Skin of body (tissue), 2 donors: ENCODE data around the gene TMEM260. TPM values are rescaled to one million over a fixed set of nuclear protein-coding genes. Genes with fewer than 3 reads are reported as not detected.

Source experiments
- DNase-seq: peaks from one replicate; lab custom pipeline; 2025; lab: John Stamatoyannopoulos, UW
- total RNA-seq: library from RNA; depleted of rRNA; stranded (reverse); fragments of >200 nt; gene quantifications from one replicate; pipeline ENCODE4 v1.2.3, GENCODE V29; 2014

The TMEM260 gene
- total RNA-seq = 16.1 TPM

DNA sequence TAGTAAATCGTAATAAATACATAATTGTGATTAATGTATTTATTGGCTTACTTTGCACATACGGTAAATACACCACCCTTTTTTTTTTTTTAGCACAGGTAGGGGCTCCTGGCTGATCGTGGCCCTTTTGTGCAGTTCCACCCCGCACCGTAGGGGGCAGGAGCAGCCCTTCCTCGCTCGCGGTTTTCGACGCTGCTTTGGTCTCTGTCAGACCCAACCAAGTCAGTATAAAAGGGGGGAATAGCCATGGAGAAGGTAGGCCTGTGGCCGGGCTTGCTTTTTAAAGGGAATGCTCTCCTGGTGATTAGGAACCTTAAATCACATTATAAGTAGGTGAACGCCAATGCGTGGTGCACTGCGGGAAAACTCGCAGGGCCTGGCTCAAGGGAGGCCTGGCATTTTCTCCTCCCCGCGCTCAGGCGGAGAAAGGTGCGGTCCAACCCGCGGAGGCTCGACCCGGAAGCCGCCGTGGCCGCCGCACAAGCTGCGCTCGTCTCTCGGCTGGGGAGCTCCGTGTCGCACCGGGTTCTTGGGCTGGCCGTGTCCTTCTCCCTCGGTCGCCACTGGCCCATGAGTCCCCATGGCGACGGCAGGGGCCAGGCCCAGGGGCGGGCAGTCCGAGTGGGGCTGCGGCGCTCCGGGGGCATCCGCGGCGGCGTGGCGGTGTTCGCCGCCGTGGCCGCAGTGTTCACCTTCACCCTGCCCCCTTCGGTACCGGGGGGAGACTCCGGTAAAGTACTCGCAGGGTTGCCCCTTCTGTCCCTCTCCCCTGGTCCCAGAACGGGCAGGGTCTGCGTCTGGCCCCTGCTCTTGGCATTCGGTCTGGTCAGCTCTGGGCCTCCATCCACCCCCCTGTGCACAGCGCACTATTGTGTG lies at the start of gene TMEM260:
TMEM260 (plus strand) TSS at position 454 of the 876 bp plus-strand sequence; CDS start at position 571, 117 bp downstream.
- peak; percentile 95 for DNase-seq

DNA sequence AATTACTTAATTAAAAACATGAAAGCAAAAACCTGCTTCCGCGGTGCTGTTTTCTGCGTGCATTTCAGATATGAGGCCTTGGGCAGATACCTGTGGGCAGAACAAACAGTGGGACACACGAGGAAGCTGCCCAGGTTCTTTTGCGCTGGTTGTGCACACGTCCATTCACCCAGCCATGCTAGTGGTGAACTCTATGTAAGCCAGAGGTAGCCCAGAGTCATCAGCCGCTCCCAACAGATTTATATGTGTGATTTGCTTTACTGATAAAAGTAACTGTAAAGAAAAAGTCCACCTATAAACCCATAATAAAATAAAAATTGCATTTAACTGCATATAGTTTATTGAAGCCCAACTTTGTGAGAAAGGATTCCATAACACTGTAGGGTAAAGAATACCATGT lies 47.1 kb upstream of the TMEM260 start:
- DNase-seq = no peak

DNA sequence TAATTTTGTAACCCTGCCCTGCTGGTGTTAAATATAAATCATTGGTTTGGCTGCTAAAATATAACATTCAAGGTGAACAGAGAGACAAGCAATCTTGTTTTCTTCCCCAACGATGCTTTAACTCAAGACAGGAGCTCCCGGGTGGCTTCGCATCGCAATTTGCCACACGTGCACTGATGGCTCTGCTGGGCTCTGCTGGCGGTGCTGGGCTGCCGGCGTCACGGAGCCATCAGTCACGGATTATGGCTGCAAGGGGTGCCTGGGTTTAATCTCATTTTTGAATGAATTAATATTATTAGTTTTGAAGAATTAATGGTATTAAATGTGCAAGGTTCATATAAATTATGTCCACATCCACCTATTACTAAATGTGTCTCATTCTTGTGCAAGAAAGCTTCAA lies 44.9 kb upstream of the TMEM260 start:
- DNase-seq = no peak

DNA sequence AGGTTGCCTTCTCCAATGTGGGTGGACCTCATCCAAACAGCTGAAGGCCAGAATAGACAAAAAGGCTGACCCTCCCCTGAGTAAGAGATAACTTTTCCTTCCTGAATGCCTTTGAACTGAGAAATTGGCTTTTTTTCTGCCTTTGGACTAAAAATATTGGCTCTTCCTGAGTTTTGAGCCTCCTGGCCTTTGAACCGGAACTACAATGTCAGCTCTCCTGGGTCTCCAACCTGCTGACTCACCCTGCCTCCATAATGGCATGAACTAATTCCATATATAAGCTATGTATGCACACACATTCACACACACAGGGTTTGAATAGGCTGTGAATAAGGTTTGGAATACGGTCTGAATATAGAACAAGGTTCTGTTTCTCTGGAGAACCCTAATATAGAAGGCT lies 39.7 kb upstream of the TMEM260 start:
- DNase-seq = no peak

DNA sequence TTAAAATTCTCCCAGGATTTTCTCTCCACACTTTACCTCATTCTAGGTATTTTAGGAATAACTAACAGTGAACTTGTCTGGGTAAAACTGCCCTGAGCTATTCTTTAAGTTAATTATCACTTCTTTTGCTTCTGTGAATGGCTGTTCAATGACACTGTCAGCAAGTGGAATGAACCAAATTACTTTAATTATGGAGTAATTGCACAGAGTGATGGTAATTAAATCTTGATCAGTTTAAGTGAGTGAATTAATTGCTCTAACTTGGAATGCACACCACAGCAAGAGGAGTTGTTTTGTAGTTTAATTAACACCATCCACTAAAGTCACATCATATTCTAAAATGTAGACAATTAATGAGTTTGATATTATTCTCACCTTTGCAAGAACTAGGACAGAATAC lies 36.2 kb upstream of the TMEM260 start:
- DNase-seq = no peak

DNA sequence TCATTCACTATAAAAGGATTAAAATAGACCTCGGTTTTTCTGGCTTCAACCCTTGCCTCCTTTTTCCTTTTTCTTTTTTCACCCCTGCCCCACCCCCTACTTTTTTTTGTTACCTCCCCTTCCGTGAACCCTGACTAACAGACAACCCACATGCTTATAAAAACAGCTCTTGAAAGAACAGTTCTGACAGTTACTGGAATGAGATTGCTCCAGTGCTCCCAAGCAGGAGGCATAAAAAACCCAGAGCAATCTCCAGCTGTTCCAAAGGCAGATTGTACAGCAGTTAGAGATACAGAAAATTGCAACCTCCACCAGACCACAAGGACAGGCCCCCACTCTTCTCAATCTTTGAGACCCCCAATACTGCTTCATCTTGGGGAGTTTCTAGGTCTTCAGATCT lies 29.9 kb upstream of the TMEM260 start:
- no peak for DNase-seq

DNA sequence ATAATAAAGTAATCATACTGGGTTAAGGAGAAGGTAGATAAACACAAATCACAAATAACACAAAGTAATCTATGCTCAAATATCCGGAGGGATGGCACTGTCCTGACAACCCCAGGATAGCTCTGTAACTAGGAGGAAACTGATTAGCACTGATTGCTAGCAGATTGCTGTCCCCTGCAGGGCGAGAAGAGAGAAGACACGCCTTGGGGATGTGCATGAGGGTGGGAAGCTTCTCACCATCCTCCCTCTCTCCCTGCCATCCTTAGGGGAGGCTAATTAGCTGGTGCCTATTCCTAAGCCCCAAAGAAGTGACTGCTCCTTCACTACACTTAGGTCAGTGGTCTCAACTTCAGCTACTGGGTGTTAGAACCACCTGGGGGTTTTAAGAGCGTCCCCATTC lies 27.0 kb upstream of the TMEM260 start:
- no peak for DNase-seq

DNA sequence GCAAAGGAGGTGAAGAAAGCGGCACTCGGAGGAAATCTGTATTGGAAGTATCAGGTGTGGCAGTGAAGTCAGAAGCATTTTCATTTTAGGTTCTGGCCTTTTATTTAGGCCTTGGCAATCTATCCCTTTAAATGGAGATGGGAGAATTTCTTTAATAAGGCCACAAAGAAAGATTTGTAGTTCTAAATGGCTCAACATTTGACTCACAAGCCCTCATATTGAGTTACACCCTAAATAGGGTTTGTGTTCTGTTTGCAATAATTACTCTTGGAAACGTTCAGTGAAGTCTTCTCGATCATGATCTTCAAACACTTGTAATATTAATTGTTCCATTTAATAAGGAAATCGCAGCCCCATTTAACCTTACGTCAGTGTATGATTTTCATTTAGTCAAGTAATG lies 25.3 kb upstream of the TMEM260 start:
- DNase-seq = no peak

DNA sequence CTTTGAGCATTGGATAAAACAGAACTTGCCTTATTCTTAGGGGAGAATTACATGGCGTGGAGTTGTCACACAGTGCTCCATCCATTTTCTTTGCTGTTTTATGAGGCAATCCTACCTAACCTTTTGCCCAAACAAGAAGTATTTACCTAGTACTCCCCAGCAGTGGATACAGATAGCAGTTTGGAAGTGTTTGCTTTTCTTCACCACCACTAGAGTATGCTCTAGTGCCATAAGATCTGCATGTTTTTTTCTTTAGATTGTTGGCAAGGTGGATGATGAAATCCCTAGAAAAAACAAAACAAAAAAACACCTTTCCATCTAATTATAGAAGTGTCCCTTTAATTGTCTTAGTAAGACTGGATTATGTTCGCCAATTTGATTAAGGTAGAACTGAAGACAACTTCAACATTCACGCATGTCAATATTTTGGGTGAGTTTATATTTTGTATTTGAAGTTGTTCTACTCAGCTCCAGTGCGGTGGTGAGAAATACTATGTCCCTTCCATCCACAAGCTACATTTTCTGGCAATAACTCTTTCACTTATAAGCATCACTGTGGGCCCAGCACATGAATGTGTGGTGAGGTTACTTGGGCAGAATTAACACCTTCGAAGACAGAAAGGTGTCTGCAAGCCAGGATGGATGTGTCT lies 23.6 kb upstream of the TMEM260 start:
- DNase-seq = no peak

DNA sequence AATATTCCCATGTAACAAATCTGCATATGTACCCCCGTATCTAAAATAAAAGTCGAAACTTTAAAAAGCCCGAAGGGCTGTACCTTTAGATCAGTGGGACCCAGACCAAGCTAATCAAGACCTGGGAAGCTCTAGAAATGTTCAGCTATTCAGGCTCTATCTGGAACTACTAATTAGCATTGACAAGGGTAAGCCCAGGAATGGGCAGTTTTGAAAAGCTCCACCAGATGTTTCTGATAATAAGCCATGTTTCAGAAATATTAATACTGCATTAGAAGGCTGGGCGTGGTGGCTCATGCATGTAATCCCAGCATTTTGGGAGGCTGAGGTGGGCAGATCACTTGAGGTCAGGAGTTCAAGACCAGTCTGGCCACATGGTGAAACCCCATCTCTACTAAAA lies 20.4 kb upstream of the TMEM260 start:
- DNase-seq = no peak

DNA sequence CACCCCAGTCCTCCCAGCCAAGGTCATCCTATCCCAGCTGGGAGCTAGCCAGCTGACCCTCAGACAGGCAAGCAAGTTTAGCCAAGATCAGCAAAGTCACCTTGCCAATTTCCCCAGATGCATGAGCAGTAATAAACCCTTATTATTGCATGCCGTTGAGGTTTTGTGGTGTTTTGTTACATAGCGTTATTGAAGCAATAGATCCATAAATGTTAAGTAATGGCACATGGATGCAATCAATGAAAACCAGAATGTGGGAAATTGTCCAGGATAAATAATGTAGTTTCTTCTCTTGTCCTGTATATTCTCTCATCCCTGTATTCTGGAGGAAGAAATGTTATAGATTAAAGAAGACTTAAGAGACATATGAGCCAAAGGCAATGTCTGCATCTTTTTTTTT lies 18.0 kb upstream of the TMEM260 start:
- peak; percentile 43 for DNase-seq

DNA sequence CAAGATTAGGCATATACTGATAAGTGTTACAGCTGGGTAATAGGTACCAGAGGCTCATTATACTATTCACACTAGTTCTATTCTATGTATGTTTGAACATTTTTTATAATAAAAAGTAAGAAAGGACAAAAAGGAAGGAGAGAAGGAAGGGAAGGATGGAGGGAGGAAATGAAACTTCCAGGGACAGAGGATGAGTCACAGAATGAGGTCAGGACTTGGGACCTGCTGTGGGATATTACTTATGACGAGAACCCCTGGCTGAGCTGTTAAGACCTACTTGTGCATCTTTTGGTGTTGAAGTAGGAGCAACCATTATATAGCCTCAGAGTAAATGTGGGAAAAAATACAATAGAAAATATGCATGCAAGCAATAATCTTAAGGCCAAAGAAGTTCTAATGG lies 16.7 kb upstream of the TMEM260 start:
- no peak for DNase-seq

DNA sequence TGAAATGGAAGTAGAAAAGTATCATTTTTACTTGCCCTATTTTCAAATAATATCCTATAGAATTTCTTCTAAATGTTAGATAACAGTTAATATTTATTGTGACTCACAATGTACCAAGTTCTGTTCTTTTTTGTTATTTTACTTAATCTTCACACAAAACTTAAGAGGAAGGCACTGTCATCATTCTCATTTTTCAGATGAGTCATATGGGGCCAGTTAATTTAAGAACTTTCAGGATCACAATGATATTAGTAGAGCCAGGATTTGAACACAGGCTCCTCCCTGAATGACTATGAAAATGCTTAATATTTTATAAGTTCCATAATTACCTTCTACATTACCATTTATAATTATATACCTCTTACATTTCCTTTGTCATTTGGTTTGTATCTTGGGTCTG lies 10.4 kb upstream of the TMEM260 start:
- no peak for DNase-seq

DNA sequence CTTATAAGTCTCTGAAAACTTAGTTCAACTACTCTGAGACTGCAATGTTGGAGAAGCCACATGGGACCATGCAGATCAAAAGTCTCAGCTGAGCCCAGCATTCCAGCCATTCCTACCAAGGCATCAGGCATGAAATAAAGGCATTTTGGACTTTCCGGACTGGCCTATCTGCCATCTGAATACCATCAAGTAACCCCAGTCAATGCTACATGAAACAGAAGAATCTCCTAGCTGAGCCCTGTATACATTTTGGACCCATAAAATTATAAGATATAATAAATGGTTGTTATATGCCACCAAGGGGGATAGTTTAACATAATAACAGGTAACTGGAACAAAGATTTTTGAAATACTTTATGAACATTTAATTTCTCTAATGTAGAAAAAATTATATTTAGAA lies 9.3 kb upstream of the TMEM260 start:
- no peak for DNase-seq

DNA sequence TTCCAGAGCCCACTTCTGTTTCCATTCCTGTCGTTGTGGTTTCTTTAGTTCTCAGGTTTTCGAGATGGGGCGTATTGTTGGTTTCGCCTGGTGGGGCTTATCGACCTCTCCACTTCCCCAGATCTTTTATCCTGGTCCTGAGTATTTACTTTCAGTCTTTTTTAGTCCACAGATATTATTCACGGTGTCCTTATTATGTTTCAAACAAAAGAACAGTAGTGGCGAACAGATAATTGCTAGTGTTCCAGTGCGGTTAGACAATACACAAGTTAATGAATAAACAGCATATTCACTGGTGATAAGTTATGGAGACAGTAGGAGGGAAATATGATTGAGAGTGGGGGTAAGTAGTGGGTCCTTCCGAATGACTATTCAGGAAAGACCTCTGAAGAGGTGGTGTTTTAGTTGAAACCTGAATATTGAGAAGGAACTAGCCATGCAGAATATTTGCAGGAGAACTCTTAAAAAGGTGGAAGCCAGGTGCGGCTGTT lies 668 bp downstream of the TMEM260 start:
- DNase-seq = no peak

DNA sequence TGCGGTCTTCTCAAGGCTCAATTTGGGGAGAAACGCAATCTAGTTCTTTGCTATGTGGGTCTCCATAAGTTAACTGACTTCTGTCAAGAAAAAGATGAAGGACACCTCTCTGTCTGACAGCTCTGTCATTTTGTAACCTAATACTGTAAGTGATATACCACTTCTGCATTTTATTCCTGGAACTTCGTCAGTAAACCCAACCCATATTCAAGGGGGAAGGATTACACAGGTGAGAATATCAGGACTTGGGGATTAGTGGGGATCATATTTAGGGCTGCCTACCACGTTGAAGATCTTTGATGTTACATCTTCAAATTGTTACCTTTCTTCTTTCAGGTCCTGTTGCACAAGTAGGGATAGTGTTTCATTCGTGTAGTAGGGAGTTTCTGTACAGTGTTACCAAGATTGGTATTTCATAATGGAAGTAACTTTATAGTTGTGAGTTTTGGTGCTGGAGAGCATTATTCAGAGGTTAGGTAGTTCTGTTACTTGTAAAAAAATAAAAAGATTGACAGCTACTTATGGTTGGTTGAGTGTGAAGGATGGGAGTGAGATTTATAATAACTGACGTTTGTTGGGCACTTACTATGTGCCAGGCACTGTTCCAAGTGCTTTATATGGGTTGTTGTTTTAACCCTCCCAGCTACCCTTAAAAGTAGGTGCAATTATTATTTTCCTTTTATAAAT lies 1.6 kb downstream of the TMEM260 start:
- no peak for DNase-seq

DNA sequence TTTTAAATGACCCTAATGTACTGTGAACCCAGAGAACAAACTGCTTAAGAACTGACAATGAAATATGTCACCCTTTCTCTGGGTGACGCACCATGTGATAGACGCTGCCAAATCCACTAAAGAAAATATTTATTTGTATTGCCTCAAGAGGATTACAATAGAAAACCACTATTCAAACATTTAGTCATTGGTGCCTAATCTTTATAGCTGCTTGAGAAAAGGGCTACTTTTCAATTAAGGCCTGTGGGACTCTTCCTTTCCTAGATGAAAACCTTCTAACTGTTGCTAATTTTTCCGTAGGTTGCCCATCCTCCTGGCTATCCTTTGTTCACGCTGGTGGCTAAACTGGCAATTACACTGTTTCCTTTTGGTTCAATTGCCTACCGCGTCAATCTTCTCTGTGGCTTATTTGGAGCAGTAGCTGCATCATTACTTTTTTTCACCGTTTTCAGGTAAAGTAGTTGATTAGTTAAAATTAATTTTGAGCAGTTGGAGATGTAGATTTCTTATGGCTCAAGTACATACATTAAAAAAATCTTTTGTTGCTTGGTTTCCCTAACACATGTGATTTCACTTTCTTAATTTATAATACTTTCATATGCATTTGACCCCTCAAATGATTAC lies 6.0 kb downstream of the TMEM260 start:
- DNase-seq = no peak

DNA sequence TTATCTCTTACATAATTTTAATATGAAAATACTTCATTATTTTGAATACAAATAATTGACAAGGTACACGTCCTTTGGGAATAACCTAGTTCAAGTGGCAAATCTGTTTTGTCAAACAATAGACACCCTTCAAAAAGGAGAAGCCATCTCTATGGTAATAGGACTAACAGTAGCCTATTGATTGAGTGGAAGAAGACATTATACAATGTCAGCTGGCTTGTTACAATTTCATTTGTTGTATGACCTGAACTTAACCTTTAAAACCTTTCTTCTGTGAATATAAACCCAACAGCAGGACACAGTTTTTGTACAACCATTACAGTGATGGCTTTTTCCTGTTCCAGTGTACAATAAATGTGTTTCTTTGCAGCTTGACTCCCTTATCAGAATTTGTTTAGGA lies 8.1 kb downstream of the TMEM260 start:
- no peak for DNase-seq

DNA sequence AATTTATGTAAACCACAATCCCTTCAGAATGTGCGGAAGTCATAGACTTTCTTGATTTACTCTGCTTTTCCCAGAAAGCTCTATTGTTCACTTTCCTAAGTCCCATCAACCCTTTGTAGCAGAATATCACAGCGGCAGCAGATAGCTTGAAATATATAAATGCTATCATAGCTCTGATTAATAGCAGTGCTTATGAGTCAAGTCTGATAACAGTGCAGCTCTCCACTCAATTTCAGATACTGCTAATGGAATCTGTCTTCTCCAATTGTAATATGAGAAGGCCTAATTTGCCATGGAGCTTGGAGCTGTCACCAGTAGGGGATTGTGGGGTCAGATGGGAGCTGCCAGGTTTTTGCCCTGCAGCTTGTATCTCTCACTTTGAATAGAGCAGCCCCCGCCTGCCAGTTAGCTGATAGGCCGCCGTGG lies 10.9 kb downstream of the TMEM260 start:
- DNase-seq = no peak

DNA sequence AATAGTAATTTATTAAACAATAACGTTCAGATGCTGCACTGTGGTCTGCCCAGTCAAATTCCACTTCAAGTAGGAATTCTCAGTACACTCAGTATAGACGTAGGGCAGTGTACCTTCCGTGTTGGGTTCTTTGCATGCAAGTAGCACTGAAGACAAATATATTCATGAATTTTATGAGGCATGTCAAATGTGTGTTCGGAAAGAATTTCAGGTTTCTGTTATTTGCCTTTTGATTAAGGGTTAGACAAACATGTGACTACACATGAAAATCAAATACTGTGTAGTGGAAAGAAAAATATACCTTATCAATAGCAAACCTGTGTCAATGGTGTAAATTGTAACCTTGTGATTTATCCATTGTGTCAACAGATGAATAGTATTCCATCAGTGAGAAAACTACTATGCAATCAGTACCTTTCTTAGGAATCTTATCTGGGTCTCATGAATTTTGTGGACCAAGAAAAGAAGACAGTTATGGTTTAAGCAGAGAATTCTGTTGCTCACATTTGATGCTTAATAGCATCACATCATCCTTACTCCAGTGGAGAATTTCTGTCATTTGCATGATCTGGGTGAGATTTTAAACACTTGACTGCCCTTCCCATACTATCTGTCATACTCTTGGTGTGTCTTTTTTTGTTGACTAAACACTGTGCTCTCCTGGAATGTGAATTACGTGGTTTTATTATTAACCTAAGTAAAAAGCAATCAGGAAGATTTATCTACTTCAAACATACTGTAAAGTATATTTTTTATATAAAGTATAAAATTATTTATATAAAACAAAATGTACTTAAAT lies 13.3 kb downstream of the TMEM260 start:
- DNase-seq = no peak

DNA sequence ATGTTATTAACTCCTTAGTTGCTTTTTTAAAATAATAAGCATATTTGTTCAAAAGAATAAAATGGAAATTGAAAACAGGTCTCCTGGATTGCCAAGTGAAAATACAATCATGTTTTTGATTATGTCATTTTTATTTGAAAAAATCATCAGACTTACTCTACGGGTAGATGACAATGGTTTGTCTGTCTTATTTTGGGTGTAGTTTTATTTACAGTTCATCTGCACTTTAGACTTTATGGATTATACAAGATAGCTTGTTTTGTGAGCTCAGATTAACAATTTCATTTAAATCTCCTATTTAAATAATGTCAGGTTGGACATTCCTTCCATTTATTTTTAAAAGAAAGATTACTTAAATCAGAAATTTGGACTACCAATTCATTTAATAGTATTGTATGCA lies 14.8 kb downstream of the TMEM260 start:
- DNase-seq = no peak
